ENCODE data around the gene PEAK3.

Gene PEAK3

GRCh38 chr19:2270423-2271233 lies 11.3 kb downstream of the PEAK3 start:
- no peak for FAIRE-seq

- FAIRE-seq = no peak
These were observed 11.9 kb downstream of the PEAK3 start for GRCh38 chr19:2270157-2270422.

GRCh38 chr19:2269244-2270156 lies 12.5 kb downstream of the PEAK3 start:
- FAIRE-seq = no peak

GRCh38 chr19:2268861-2269243 lies 13.1 kb downstream of the PEAK3 start:
- no peak for FAIRE-seq

GRCh38 chr19:2268480-2268830 lies 13.5 kb downstream of the PEAK3 start:
- no peak for FAIRE-seq

DNA sequence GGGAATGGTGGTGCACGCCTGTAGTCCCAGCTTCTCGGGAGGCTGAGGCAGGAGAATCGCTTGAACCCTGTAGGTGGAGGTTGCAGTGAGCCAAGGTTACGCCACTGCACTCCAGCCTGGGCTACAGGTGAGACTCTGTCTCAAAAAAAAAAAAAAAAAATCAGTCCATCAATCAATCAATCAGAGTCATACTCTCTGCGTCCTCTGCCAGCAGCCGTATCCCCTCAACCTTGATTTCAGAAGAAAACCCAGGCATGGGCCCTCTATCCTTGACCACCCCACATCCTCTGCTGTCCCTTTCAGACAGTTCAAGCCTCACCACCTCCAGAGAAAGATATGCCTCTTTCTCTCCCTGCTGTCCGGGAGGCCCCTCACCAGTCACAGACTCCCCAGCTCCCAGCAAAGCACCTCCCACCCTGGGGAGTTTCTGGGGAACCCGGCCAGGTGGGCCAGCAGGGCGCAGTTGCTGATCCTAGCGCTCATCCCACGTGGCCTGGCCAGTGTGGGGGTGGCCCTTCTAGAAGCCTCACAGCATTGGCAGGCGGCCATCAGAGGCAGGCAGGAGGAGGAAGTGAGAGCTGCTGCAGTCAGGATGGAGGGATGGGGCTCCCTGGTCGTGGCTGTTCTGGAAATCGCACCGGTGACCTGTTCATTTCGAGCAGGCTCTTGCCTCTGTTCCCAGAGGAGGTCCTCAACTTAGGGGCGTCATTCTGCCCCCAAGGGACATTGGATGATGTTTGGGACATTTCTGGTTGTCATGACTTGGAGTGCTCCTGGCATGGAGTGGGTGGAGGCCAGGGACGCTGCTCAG lies 15.6 kb downstream of the PEAK3 start:
- FAIRE-seq = no peak

DNA sequence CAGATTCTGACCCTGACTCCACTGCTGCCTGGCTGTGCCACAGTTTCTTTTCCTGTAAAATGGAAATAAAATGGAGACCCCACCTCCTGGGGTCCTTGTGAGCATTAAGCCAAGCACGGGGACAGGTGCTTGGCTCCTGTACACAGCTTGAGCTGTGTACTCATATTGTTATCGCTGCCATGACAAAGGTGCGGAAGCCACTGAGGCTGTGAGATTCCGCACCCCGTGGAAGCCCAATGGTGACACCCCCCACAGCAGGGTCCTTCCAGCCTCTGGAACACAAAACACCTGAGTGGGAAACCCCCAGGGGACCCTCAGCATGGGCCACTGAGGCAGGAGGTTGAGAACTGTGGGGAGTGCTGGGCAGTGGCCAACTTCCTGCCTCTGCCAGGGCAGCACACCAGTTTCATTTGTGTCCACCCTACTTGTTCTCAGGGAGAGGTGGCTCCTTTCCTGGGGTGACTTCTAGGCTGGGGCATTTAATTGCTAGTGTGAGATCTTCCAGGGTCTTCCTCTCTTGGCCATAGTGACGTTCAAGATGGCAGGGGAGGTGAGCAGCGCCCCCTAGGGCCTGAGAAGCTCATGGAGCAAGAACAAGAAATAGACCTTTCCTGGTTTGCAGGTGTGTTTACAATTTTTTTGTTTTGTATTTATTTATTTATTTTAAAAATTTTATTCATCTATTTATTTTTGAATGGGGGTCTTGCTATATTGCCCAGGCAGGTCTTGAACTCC lies 20.4 kb downstream of the PEAK3 start:
- no peak for FAIRE-seq

DNA sequence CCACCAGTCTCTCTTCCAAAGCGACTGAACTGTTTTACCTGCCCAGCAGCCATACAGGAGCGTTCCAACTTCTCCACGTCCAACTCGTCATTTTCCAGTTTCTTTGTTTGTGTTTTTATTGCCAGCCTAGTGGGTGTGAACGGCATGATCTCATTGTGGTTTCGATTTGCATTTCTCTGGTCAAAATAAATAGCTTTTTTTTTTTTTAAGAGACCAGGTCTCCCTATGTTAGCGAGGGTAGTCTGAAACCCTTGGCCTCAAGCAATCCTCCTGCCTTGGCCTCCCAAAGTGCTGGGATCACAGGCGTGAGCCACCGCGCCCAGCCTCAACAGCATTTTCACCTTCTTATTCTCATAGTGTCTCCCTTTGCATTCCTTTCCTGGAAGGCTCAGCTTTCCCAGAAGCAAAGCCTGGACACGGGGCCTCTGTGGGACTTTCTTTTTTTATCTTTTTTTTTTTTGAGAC lies 21.6 kb downstream of the PEAK3 start:
- no peak for FAIRE-seq

GRCh38 chr19:2259336-2259735 lies 22.6 kb downstream of the PEAK3 start:
- no peak for FAIRE-seq

DNA sequence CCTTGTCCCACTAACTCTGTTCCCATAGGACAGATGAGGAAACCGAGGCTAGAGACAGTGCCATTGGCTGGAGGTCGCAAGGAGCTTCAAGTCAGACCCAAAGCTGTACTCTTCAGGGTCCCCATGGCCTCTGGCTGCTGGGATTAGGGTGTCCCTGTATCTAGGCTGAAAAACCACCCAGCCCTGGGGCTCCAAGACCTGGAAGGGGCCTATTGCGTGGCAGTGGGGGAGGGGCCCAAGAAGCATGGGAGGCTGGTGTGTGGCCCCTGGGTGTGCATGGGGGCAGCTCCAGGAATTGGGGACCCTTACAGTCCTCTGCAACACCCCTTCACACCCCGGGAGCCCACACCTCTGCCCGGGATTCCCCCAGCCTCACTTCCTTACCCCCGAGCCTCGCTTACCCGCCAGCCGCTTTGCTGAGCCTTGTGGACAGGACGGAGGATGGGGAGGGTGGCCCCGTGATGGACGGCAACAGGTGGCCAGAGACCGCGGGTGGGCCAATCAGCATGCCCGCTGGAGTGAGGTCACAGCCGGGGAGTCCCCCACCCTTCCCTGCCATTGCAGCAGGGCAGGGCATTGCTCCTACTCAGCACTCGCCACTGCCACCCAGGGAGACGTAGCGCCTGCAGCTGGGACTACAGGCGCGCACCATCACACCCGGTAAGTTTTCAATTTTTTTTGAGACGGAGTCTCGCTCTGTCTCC lies 25.8 kb downstream of the PEAK3 start, which contains the start of gene JSRP1:
TSS of gene JSRP1 (minus strand) at position 436 of the 704 bp plus-strand sequence. CDS start 1,103 bp downstream, outside the sequence.
- no peak for FAIRE-seq

DNA sequence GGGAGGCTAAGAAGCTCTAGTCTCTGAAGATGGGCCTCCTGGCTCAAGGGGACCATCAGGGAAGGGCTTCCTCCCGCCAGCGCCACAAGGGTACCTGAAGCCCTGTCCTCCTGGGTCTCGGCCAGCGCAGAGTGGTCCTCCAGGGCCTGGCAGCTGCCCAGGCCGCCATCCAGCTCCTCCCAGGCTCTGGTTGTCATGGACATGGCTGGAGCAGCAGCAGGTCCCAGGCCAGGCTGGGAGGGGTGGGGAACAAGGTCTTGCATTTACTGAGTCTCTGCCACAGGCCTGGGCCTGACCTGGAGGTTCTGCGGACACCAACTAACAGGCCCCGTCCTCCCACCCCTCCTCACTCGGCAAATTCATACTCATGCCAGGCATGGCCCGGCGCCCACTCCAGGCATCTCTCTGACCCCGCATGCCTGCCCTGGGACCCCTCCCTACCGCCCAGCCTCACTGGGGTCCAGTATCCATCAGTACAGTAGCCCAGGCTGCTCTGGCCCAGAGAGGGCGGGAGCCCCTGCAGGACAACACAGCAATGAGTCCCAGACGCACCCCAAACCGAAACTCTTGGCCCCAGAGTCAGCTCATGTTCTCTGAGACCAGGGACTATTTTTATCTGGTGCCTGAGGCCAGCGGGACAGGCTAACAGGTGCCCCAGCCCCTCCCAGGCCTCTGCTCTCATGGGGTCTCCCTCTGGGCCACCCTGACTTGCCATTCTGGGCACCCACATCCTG lies 26.7 kb downstream of the PEAK3 start:
- FAIRE-seq = no peak

DNA sequence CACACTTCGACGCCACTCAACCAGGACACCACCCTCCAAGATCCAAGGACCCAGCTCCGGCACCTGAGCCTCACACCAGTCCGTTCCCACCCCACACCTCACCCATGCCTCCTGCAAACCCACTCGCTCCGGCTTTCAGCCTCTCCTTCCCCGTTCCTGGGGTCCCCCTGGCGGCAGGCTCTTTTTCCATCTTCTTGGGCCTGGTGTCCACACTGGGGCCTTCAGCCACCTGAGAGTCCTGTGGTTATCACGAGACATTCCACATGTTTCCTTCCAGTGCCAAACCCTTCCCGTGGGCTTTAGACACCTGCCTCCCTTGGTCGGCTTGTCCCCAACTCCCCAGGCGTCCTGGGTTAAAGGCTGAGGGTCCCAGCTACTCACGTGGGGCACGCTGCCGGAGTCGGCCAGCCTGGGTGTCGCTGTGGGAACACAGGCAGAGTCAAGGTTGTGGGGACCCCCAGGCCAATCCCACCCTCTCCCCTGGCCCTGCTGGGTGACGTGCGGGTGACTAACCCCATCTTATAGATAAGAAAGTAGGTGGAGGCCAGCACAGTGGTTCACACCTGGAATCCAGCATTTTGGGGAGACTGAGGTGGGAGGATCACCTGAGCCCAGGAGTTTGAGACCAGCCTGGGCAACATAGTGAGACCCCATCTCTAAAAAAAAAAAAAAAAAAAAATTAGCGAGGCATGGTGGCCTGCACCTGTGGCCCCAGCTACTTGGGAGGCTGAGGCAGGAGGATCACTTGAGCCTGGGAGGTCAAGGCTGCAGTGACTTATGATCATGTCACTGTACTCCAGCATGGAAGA lies 27.7 kb downstream of the PEAK3 start:
- FAIRE-seq = no peak

- FAIRE-seq = no peak
These were observed 28.6 kb downstream of the PEAK3 start for GRCh38 chr19:2253106-2254063.

GRCh38 chr19:2252797-2253105 lies 29.2 kb downstream of the PEAK3 start:
- no peak for FAIRE-seq

- FAIRE-seq = no peak
These were observed 29.7 kb downstream of the PEAK3 start for GRCh38 chr19:2252055-2252796.

- no peak for FAIRE-seq
These were observed 30.6 kb downstream of the PEAK3 start for GRCh38 chr19:2251106-2252054.

GRCh38 chr19:2250766-2251105 lies 31.2 kb downstream of the PEAK3 start:
- FAIRE-seq = no peak

Measured in colon (tissue), 2 donors.